Neuronal stem cell (in vitro differentiated cells): ENCODE data around the gene AVPI1.

ENCODE experiments used
- DNase-seq: peaks from one replicate; pipeline ENCODE4 v3.0.0-alpha.2; 2013; ENCODE audit warnings: low spot score
- H2AFZ ChIP-seq: one replicate; pipeline ENCODE4 v1.6.1; 2013; ENCODE audit warnings: mild to moderate bottlenecking, low read length, inconsistent platforms
- H2AK5ac ChIP-seq: 2 replicates; pipeline ENCODE4 v1.6.1; 2013; ENCODE audit warnings: low read depth, mild to moderate bottlenecking, inconsistent platforms, low read length, moderate library complexity, mixed read lengths
- H2BK120ac ChIP-seq: 2 replicates; pipeline ENCODE4 v1.6.1; 2013; ENCODE audit warnings: low read depth, mild to moderate bottlenecking, inconsistent platforms, low read length, moderate library complexity, mixed read lengths
- H2BK12ac ChIP-seq: one replicate; pipeline ENCODE4 v1.6.1; 2013; ENCODE audit warnings: low read length, inconsistent platforms
- H2BK15ac ChIP-seq: 2 replicates; pipeline ENCODE4 v1.6.1; 2013; ENCODE audit warnings: mild to moderate bottlenecking, low read length, inconsistent platforms, mixed read lengths
- H2BK5ac ChIP-seq: one replicate; pipeline ENCODE4 v1.6.1; 2013; ENCODE audit warnings: inconsistent platforms, mild to moderate bottlenecking, low read length, moderate library complexity
- H3K14ac ChIP-seq: one replicate; pipeline ENCODE4 v1.6.1; 2013; ENCODE audit warnings: low read length, inconsistent platforms
- H3K18ac ChIP-seq: 2 replicates; pipeline ENCODE4 v1.6.1; 2013; ENCODE audit warnings: low read length, inconsistent platforms
- H3K23ac ChIP-seq: 2 replicates; pipeline ENCODE4 v1.6.1; 2013; ENCODE audit warnings: low read depth, mild to moderate bottlenecking, mixed read lengths, low read length, inconsistent platforms; ENCODE audit not compliant: poor library complexity
- H3K27ac ChIP-seq: replicated peaks from 3 replicates; pipeline ENCODE4 v1.5.1; 2013; ENCODE audit warnings: low read length, inconsistent platforms
- H3K27me3 ChIP-seq, 3 experiments: 2 replicates each; pipeline ENCODE4 v1.6.1; 2013; ENCODE audit warnings: low read length in 3 of 3, mild to moderate bottlenecking in 2 of 3, inconsistent platforms in 1 of 3, low read depth in 1 of 3, mixed read lengths in 1 of 3, moderate library complexity in 1 of 3; ENCODE audit not compliant: control insufficient read depth in 3 of 3, insufficient read depth in 3 of 3
- H3K36me3 ChIP-seq, 2 donors: replicated peaks in 1 of 2; 2 replicates each; pipeline ENCODE4 v1.6.1; 2013; ENCODE audit warnings: low read length in 2 of 2; ENCODE audit not compliant: control insufficient read depth in 2 of 2, insufficient read depth in 2 of 2
- H3K4ac ChIP-seq: 2 replicates; pipeline ENCODE4 v1.6.1; 2013; ENCODE audit warnings: inconsistent platforms, mild to moderate bottlenecking, low read length, moderate library complexity
- H3K4me1 ChIP-seq, 2 donors: 1 replicate in 1 of 2; 2 replicates in 1 of 2; pipeline ENCODE4 v1.6.1; 2013; ENCODE audit warnings: low read length in 2 of 2, low read depth in 1 of 2; ENCODE audit not compliant: control insufficient read depth in 2 of 2, insufficient read depth in 1 of 2
- H3K4me2 ChIP-seq: one replicate; pipeline ENCODE4 v1.6.1; 2013; ENCODE audit warnings: mild to moderate bottlenecking, low read length, inconsistent platforms; ENCODE audit not compliant: insufficient read depth, poor library complexity, severe bottlenecking
- H3K4me3 ChIP-seq, 2 donors: 2 replicates each; pipeline ENCODE4 v1.5.1; 2013; ENCODE audit warnings: low read length in 2 of 2, mild to moderate bottlenecking in 2 of 2, inconsistent platforms in 1 of 2, moderate library complexity in 1 of 2
- H3K79me1 ChIP-seq: one replicate; pipeline ENCODE4 v1.6.1; 2013; ENCODE audit warnings: low read depth, mild to moderate bottlenecking, inconsistent platforms, low read length, moderate library complexity
- H3K9ac ChIP-seq: one replicate; pipeline ENCODE4 v1.6.1; 2013; ENCODE audit warnings: mild to moderate bottlenecking, low read depth, low read length, inconsistent platforms; ENCODE audit not compliant: poor library complexity
- H3K9me3 ChIP-seq, 2 donors: replicated peaks in 1 of 2; 2 replicates each; pipeline versions ENCODE3 to v1.6.1; 2013; ENCODE audit warnings: low read length in 2 of 2, mild to moderate bottlenecking in 2 of 2, inconsistent platforms in 1 of 2, low read depth in 1 of 2, mixed read lengths in 1 of 2, moderate library complexity in 1 of 2; ENCODE audit not compliant: control insufficient read depth in 2 of 2, insufficient read depth in 1 of 2
- H4K8ac ChIP-seq: one replicate; pipeline ENCODE4 v1.6.1; 2013; ENCODE audit warnings: low read depth, mild to moderate bottlenecking, inconsistent platforms, low read length, moderate library complexity
- H4K91ac ChIP-seq: one replicate; pipeline ENCODE4 v1.6.1; 2013; ENCODE audit warnings: low read length, low read depth, mild to moderate bottlenecking, inconsistent platforms; ENCODE audit not compliant: poor library complexity
- WGBS, 2 donors: extraction: QIAGEN DNeasy Blood & Tissue Kit; methylation state at CpG; one replicate each; pipeline ENCODE4 v1.1.7; 2013; ENCODE audit warnings: missing lambda C conversion rate in 2 of 2, mixed read lengths in 1 of 2; ENCODE audit not compliant: insufficient read length in 2 of 2, insufficient replicate concordance in 1 of 2; ENCODE audit errors: extremely low coverage in 2 of 2; 5-methylcytosine and 5-hydroxymethylcytosine counted together

Gene AVPI1

GRCh38 chr10:97687785-97688781, 1.0 kb upstream of the AVPI1 start:
- Histone ChIP-seq H3K9ac (no peak overlapping the region), H2BK5ac (no peak overlapping the region), H3K4me3 (peak overlapping the region in 1 of 2 donors; percentile 68), H2BK120ac (no peak overlapping the region), H3K4me1 (peaks cover 8 to 10% of the 10 kb centered on the region in 2 donors), H3K36me3 (no peaks in the 10 kb centered on the region), H2AFZ (peak overlapping the region; percentile 100), H3K27ac (peak overlapping the region; percentile 59), H3K4ac (no peak overlapping the region), H2BK15ac (no peak overlapping the region), H3K27me3 (no peaks in the 10 kb centered on the region), H3K18ac (peak overlapping the region; percentile 69), H4K91ac (no peak overlapping the region), H3K14ac (no peak overlapping the region), H3K9me3 (no peaks in the 10 kb centered on the region), H2BK12ac (no peak overlapping the region), H3K4me2 (peak overlapping the region; percentile 52), H3K79me1 (no peaks in the 10 kb centered on the region), H2AK5ac (no peak overlapping the region), H3K23ac (no peak overlapping the region), H4K8ac (peak overlapping the region; percentile 74)
- DNase-seq = no peak
- WGBS, 2 donors = no CpG with 5 or more reads among the region's 14 CpGs

DNA sequence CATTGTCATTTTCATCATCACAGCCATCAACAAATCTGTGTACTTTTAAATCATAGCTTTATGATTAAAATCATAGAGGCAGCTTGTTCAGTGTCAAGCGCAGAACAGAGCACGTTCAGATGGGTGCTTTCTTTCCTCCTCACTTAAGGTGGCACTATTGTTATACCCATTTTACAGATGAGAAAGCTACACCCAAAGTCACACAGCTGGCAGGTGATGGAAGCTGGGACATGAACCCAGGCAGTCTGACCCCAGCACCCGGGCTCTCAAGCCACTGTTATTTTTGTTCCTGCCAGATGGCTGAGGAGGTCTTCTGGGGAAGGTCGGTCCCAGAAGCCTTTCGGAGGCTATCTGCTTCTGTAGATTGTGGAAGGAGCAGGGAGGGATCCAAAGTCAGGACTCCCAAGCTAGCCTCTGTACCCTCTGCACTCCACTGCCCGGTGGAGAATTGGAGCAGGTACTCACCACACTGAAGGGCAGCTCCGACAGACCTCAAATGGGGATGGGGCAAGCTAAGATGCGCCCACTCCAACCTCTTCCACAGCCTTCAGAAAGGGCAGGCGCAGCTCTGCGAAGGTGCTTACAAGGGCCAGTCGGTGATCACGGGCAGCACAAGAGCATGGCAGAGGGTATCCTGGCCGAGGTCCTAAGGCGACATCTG, 610 bp downstream of the AVPI1 start:
- H4K91ac ChIP-seq = no peak overlapping the region
- H3K4me2 ChIP-seq = peak overlapping the region; percentile 90
- no peak overlapping the region for H3K4ac ChIP-seq
- H2BK5ac ChIP-seq = no peak overlapping the region
- H2BK15ac ChIP-seq = peak overlapping the region; percentile 34
- peak overlapping the region; percentile 100 for H2AFZ ChIP-seq
- H3K36me3 ChIP-seq = no peaks in the 10 kb centered on the region
- H3K4me1 ChIP-seq = peaks cover 8 to 10% of the 10 kb centered on the region in 2 donors
- H3K79me1 ChIP-seq = no peaks in the 10 kb centered on the region
- H3K4me3 ChIP-seq = peak overlapping the region; percentile 68 to 96
- H3K18ac ChIP-seq = peak overlapping the region; percentile 94
- peak overlapping the region; percentile 92 for H3K9ac ChIP-seq
- WGBS, 2 donors = no CpG with 5 or more reads among the region's 14 CpGs
- H3K27me3 ChIP-seq = no peaks in the 10 kb centered on the region
- H3K23ac ChIP-seq = peak overlapping the region; percentile 81
- no peak overlapping the region for H3K14ac ChIP-seq
- no peaks in the 10 kb centered on the region for H3K9me3 ChIP-seq
- no peak overlapping the region for H2BK12ac ChIP-seq
- H4K8ac ChIP-seq = no peak overlapping the region
- no peak overlapping the region for H3K27ac ChIP-seq
- no peak overlapping the region for H2AK5ac ChIP-seq
- no peak overlapping the region for H2BK120ac ChIP-seq
- DNase-seq = no peak

- Histone ChIP-seq H3K4me1 (peaks cover 8 to 10% of the 10 kb centered on the region in 2 donors), H3K23ac (no peak overlapping the region), H3K4ac (no peak overlapping the region), H3K36me3 (no peaks in the 10 kb centered on the region), H2BK15ac (no peak overlapping the region), H3K9me3 (no peaks in the 10 kb centered on the region), H3K14ac (no peak overlapping the region), H2AK5ac (no peak overlapping the region), H4K8ac (no peak overlapping the region), H3K18ac (no peak overlapping the region), H3K27me3 (no peaks in the 10 kb centered on the region), H3K79me1 (no peaks in the 10 kb centered on the region), H3K27ac (no peak overlapping the region), H3K4me3 (no peak overlapping the region), H4K91ac (no peak overlapping the region), H2BK5ac (no peak overlapping the region), H2BK12ac (no peak overlapping the region), H3K9ac (no peak overlapping the region), H2BK120ac (no peak overlapping the region), H3K4me2 (no peak overlapping the region), H2AFZ (no peak overlapping the region)
- WGBS, 2 donors = no CpG with 5 or more reads among the region's 2 CpGs
- no peak for DNase-seq
Observed at GRCh38 chr10:97685395-97685958, 1.6 kb downstream of the AVPI1 start.
